Fibroblast of mammary gland (primary cell): ENCODE data around the gene CREB5.

ENCODE experiments used
- DNase-seq: peaks from one replicate; pipeline ENCODE4 v3.0.0-alpha.2; 2010; ENCODE audit warnings: low read depth
- H3K4me3 ChIP-seq: 2 replicates; pipeline ENCODE4 v1.5.1; 2011; ENCODE audit warnings: low read depth, mild to moderate bottlenecking, low read length, moderate library complexity; ENCODE audit not compliant: control insufficient read depth
- CTCF ChIP-seq: conservative IDR thresholded peaks from 2 replicates; pipeline ENCODE4 v1.5.1; 2011; ENCODE audit warnings: low read depth, low read length, inconsistent platforms; ENCODE audit not compliant: control insufficient read depth, insufficient read depth

CREB5 gene

DNA sequence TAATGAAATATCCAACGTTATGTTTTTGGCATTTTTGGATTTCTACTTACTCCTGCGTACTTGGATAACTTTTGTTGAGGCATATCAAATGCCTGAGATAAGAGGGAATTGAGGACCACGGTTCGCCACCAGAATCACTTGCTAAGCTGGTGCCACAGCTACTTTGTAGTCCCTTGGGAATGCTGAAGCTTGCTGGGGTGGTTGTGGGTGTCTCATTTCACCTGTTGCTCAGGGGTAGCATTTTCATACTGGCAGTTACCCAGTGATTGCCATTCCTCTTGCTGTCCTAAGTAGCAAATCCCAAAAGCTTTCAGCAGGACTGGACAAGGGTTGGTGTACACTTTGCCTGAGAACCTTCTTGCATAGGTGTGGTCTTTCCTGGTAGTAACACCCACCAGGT, 75.2 kb downstream of the CREB5 start:
- DNase-seq: no peak
- H3K4me3 ChIP-seq: no peak overlapping the region
- TF ChIP-seq CTCF: no peak

GRCh38 chr7:28488061-28488791, 75.9 kb downstream of the CREB5 start:
- no peak for TF ChIP-seq CTCF
- no peak for DNase-seq
- H3K4me3 ChIP-seq: no peak overlapping the region

GRCh38 chr7:28490831-28491230, 78.5 kb downstream of the CREB5 start:
- no peak for TF ChIP-seq CTCF
- DNase-seq: peak; percentile 35
- H3K4me3 ChIP-seq: no peak overlapping the region

GRCh38 chr7:28493477-28493876, 81.2 kb downstream of the CREB5 start:
- DNase-seq: no peak
- TF ChIP-seq CTCF: no peak
- no peak overlapping the region for H3K4me3 ChIP-seq

DNA sequence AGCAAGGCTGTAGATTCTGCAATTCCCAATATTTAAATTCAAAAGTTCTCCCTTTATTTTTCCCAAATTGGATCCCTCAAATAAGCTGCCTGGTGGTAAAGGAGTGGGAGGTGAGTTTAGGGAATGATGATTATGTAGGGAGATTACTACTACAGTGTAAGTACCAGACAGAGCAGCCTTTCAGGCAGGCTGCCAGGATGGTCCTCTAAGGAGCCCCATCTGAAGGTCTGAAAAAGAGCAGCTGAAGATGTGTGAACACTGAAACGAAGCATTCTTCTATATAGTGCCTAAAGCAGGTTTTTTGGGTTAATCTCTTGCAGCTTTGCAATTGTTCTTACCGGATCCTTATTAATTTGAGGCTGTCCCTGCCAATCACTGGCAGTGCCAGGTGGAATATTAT, 84.7 kb downstream of the CREB5 start:
- TF ChIP-seq CTCF: no peak
- no peak overlapping the region for H3K4me3 ChIP-seq
- no peak for DNase-seq

DNA sequence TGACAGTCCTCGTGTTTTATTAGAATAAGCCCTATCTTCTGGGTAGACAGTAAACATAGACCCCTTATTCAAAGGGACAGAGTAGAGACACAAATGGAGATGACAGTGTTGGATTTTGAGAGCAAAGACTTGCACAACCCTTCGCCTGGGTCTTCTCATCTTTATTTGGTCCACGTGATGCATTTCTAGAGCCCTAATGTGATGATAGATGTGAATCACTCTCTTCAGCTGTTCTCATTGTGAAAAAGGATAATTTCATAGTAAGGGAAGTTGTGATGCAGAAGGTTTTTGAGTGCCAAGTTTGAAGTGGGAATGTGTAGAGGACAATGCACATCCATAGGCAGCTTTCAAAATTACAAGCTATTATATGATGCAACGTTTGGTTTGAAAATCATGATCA, 86.3 kb downstream of the CREB5 start:
- H3K4me3 ChIP-seq: no peak overlapping the region
- DNase-seq: no peak

More for the DNA sequence above, 86.3 kb downstream of the CREB5 start:
- TF ChIP-seq CTCF: no peak
